DMS 273 (cell line): Measurements from ENCODE around the gene SETMAR.
A peak's percentile ranks its signal among the peaks of the same experiment; 100 is the strongest.

Experiments used
- DNase-seq: peaks from one replicate; lab custom pipeline; 2025; ENCODE audit not compliant: unreplicated experiment; lab: John Stamatoyannopoulos, UW

Gene SETMAR

GRCh38 chr3:4351164-4351855 lies 48.1 kb downstream of the SETMAR start:
- no peak for DNase-seq

DNA sequence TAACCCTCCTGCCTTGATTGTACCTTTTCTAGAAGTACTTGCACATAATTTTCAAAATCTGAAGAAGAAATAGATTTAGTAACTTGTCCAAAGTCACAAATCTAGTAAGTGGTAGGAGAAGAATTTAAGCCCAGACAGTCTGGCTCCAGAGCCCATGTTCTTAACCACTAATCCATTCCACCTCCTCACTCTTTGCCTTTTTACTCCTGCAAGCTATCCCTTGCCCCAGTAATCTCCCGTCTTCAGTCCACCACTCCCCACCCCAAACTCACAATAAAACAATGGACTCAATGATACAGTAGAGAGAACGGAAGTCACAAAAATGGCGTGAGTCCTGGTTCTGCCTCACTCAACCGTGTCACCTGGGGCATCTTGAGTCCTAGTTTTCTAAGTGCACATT lies 48.7 kb downstream of the SETMAR start:
- no peak for DNase-seq

GRCh38 chr3:4355401-4356219 lies 52.4 kb downstream of the SETMAR start:
- DNase-seq, result peak; percentile 8

DNA sequence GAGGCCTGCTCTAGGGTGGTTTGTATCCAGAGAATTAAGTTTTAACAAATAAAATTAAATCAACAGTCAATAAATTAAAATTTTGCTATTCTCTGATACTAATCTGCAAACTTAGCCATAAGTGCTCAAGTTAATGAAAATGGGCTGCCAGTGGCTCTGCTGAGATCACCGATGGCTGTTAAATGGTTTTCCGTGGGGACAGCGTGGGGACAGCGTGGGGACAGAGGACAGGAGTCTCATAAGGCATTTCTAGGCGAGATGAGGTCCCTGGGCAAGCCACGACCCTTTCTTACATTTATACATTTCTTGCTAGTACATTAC lies 53.0 kb downstream of the SETMAR start:
- DNase-seq, result no peak

DNA sequence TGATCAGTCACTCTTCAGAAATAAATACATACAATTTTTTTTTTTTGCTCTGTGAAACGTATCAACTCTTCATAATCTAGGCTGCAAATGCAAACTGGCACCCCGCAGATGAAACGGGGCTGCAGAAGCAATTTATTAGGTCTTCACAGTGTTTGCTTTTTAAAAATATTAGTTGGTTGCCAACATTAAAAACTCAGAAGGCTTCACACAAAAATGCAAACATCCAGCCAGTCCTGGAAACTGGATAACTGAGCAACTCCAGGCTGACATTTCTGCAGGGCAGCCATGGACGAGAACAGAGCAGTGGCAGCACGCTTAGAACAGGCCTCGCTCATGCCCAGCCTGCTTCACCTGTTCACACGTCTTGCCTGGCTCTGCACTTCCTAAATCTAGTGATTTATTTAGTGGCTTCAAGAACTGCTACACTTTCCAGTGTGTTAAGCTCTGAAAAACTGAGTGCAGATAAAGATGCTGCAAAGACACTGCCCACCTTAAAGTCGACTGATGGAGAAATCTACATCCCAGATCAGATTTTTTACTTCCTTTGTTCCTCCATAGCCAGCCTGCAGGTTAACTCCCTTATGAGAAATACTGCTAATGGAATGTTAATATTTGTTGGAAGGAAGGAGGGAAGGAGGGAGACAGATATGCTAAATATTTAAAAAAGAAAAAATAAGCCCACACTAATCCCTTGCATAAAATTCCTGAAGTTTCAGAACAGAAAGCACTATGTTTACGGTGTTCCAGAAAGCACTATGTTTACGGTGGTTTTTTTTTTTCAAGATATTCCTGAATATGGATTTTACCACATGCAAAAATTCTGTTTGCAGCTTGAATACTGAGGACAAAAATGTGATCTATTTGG lies 53.6 kb downstream of the SETMAR start:
- DNase-seq, result no peak

DNA sequence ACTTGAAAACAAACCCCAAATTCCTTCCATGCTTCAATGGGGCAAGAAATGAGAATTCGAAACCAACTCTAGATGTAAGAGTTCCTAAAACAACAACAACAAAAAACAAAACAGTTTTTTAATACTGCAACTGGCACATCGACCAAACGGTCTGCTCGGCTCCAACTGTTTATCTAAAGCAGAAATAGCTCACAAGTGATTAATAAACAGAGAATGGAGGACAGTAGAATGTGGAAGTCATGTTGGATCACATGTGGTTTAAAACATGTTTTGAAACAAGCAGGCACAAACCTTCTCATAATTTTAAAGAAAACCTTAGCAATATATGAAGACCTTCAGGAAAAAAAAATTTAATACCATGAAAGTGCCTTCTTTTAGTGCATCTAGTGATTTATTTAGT lies 55.1 kb downstream of the SETMAR start:
- DNase-seq, result no peak

GRCh38 chr3:4359805-4360502 lies 56.8 kb downstream of the SETMAR start:
- no peak for DNase-seq

DNA sequence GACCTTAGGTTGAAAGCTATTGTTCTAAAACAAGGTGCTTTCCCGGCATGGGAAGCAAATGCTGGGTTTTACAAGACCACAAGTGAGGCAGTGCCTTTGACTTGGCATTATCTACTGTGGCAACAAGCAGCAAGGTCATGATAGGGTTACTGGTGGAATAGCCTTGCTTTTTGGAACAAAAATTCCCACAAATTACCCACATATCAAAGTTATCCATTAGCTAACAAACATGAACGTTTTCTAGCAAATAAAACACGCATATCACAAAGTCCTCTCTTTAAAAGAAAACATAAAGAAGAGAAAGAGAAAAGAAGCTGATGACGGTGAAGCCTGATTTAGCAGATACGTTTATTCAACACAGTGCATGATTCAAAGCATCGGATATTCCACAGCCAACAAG lies 57.6 kb downstream of the SETMAR start:
- DNase-seq, result no peak

GRCh38 chr3:4362523-4362922 lies 59.4 kb downstream of the SETMAR start:
- no peak for DNase-seq
